Lung (tissue), 12 donors: ENCODE results near the gene PPP2R2C. TPM values are rescaled to one million over a fixed set of nuclear protein-coding genes. Genes with fewer than 3 reads are reported as not detected.

ENCODE experiments used
- ATAC-seq: fragments of 200-7000 bp; cut with Tn5 transposase; one replicate; pipeline ENCODE4 v1.9.1; 2020; ENCODE audit warnings: moderate number of reproducible peaks; ENCODE audit not compliant: insufficient read depth, low FRiP score
- DNase-seq, 3 donors: peaks; one replicate each; pipeline ENCODE4 v3.0.0-alpha.2; 2013 to 2017
- H3K27ac ChIP-seq, 2 donors: one replicate each; pipeline ENCODE4 v1.5.1; 2013; ENCODE audit warnings: mild to moderate bottlenecking in 2 of 2, moderate library complexity in 2 of 2, control low read depth in 1 of 2, inconsistent platforms in 1 of 2, low read depth in 1 of 2, low read length in 1 of 2
- H3K27me3 ChIP-seq, 3 donors: one replicate each; pipeline ENCODE4 v1.5.1; 2013; ENCODE audit warnings: low read length in 2 of 3; ENCODE audit not compliant: control insufficient read depth in 3 of 3, insufficient read depth in 3 of 3
- H3K36me3 ChIP-seq, 4 donors: one replicate each; pipeline ENCODE4 v1.5.1; 2013; ENCODE audit warnings: low read length in 4 of 4, mild to moderate bottlenecking in 1 of 4, moderate library complexity in 1 of 4; ENCODE audit not compliant: control insufficient read depth in 4 of 4, insufficient read depth in 4 of 4
- H3K4me1 ChIP-seq, 5 donors: one replicate each; pipeline ENCODE4 v1.5.1; 2013; ENCODE audit warnings: low read length in 5 of 5, mild to moderate bottlenecking in 2 of 5, moderate library complexity in 1 of 5; ENCODE audit not compliant: control insufficient read depth in 5 of 5, insufficient read depth in 5 of 5
- H3K4me3 ChIP-seq: one replicate; pipeline ENCODE4 v1.5.1; 2013; ENCODE audit warnings: mild to moderate bottlenecking, control low read depth, moderate library complexity
- H3K9ac ChIP-seq, 2 donors: one replicate each; pipeline ENCODE4 v1.5.1; 2013; ENCODE audit warnings: low read length in 2 of 2, control low read depth in 1 of 2; ENCODE audit not compliant: insufficient read depth in 1 of 2
- H3K9me3 ChIP-seq, 4 donors: one replicate each; pipeline ENCODE4 v1.5.1; 2013; ENCODE audit warnings: low read length in 3 of 4, mild to moderate bottlenecking in 1 of 4, moderate library complexity in 1 of 4; ENCODE audit not compliant: control insufficient read depth in 4 of 4, insufficient read depth in 3 of 4
- CTCF ChIP-seq: IDR thresholded peaks from 2 replicates; pipeline ENCODE4 v1.5.1; 2012; ENCODE audit warnings: mild to moderate bottlenecking; ENCODE audit errors: control extremely low read depth, extremely low read depth
- WGBS, 2 donors: extraction: QIAGEN DNeasy Blood & Tissue Kit; methylation state at CpG; one replicate each; pipeline ENCODE4 v1.1.7; 2013; 5-methylcytosine and 5-hydroxymethylcytosine counted together
- polyA plus RNA-seq, 2 donors: library from polyadenylated mRNA; stranded (reverse); fragments of 200-250 nt; gene quantifications; one replicate each; pipeline ENCODE4 v1.2.1, GENCODE V29; 2013
- total RNA-seq, 2 donors: library from RNA; depleted of rRNA in 1 of 2; stranded (reverse); fragments of >200 nt in 1 of 2; gene quantifications; one replicate each; pipeline ENCODE4 v1.2.1, GENCODE V29; 2014 to 2021
- donor health status: control.
- donor health status: control.
- donor health status: Bipolar disorder and iron deficiency.
- donor health status: healthy.
- donor health status: DM: yes; HTN: yes; CAD: no.

Gene PPP2R2C
- total and polyA plus RNA-seq, 4 donors: 0.03 to 0.57 (median 0.04) TPM

GRCh38 chr4:6332042-6332668, 140.3 kb downstream of the PPP2R2C start:
- H3K36me3 ChIP-seq: no peaks in the 10 kb centered on the region
- peak; percentile 46 for TF ChIP-seq CTCF
- H3K4me3 ChIP-seq: no peak overlapping the region
- H3K4me1 ChIP-seq: no peaks in the 10 kb centered on the region
- WGBS, 2 donors: 45 to 49% methylated on average over 18 of the region's 18 CpGs
- H3K27me3 ChIP-seq: peaks cover 0 to 7% (median 0%) of the 10 kb centered on the region in 3 donors
- DNase-seq (peak in 1 of 3 donors; percentile 20), ATAC-seq (no peak)
- H3K9me3 ChIP-seq: peaks cover 0 to 7% (median 0%) of the 10 kb centered on the region in 4 donors
- H3K9ac ChIP-seq: no peak overlapping the region
- no peak overlapping the region for H3K27ac ChIP-seq

GRCh38 chr4:6331468-6331867, 140.9 kb downstream of the PPP2R2C start:
- peaks cover 0 to 7% (median 0%) of the 10 kb centered on the region in 3 donors for H3K27me3 ChIP-seq

GRCh38 chr4:6331018-6331417, 141.4 kb downstream of the PPP2R2C start:
- no peaks in the 10 kb centered on the region for H3K36me3 ChIP-seq
- H3K4me3 ChIP-seq: no peak overlapping the region
- no peak for TF ChIP-seq CTCF
- no peak overlapping the region for H3K9ac ChIP-seq
- no peak for DNase-seq
- peaks cover 0 to 7% (median 0%) of the 10 kb centered on the region in 4 donors for H3K9me3 ChIP-seq
- H3K27me3 ChIP-seq: peaks cover 0 to 5% (median 0%) of the 10 kb centered on the region in 3 donors
- no peak for ATAC-seq
- no peak overlapping the region for H3K27ac ChIP-seq
- WGBS, 2 donors: 71 to 81% methylated on average over 8 of the region's 8 CpGs
- no peaks in the 10 kb centered on the region for H3K4me1 ChIP-seq

More at GRCh38 chr4:6331468-6331867, 140.9 kb downstream of the PPP2R2C start:
- WGBS, 2 donors: 90% methylated on average over 6 of the region's 6 CpGs
- Histone ChIP-seq H3K9me3 (peaks cover 0 to 7% (median 0%) of the 10 kb centered on the region in 4 donors), H3K4me3 (no peak overlapping the region), H3K9ac (no peak overlapping the region), H3K27ac (no peak overlapping the region), H3K36me3 (no peaks in the 10 kb centered on the region), H3K4me1 (no peaks in the 10 kb centered on the region)
- DNase-seq (no peak), ATAC-seq (no peak)
- TF ChIP-seq CTCF: no peak
